GM21786 (cell line): ENCODE results near the gene TSPAN4.

Experiments
- ATAC-seq: cut with Tn5 transposase; IDR thresholded peaks from one replicate; pipeline ENCODE4 v1.9.1; 2021; ENCODE audit not compliant: unreplicated experiment

Gene TSPAN4

GRCh38 chr11:803770-804598 lies 38.7 kb upstream of the TSPAN4 start:
- no peak for ATAC-seq

- ATAC-seq: no peak
These were observed 38.1 kb upstream of the TSPAN4 start for GRCh38 chr11:804599-804964.

GRCh38 chr11:808427-809286 lies 34.0 kb upstream of the TSPAN4 start:
- ATAC-seq: no peak

- ATAC-seq: peak; percentile 72
These were observed 33.2 kb upstream of the TSPAN4 start, which contains the start of gene RPLP2 for GRCh38 chr11:809287-810039. Gene RPLP2 (plus strand): TSS chr11:809967. CDS start chr11:810235, 268 bp downstream.

GRCh38 chr11:810040-810567 lies 32.5 kb upstream of the TSPAN4 start:
- peak; percentile 6 for ATAC-seq

- no peak for ATAC-seq
These were observed 31.0 kb upstream of the TSPAN4 start for GRCh38 chr11:811446-812245.

- no peak for ATAC-seq
These were observed 30.3 kb upstream of the TSPAN4 start for GRCh38 chr11:812390-812789.

- ATAC-seq: no peak
These were observed 29.6 kb upstream of the TSPAN4 start for GRCh38 chr11:813072-813455.

- no peak for ATAC-seq
These were observed 29.1 kb upstream of the TSPAN4 start for GRCh38 chr11:813456-814096.

- no peak for ATAC-seq
These were observed 26.8 kb upstream of the TSPAN4 start for GRCh38 chr11:815675-816432.

GRCh38 chr11:816433-816779 lies 26.2 kb upstream of the TSPAN4 start:
- no peak for ATAC-seq

GRCh38 chr11:818396-819128 lies 24.1 kb upstream of the TSPAN4 start, which contains the start of gene PNPLA2:
Gene PNPLA2 (plus strand): TSS chr11:818914. CDS start chr11:819719, 805 bp downstream.
- ATAC-seq: no peak

- ATAC-seq: peak; percentile 56
These were observed 23.3 kb upstream of the TSPAN4 start for GRCh38 chr11:819129-819931.

GRCh38 chr11:819943-820649 lies 22.6 kb upstream of the TSPAN4 start:
- peak; percentile 69 for ATAC-seq

- ATAC-seq: no peak
These were observed 21.8 kb upstream of the TSPAN4 start for GRCh38 chr11:820655-821511.
